Measurements from ENCODE around the gene RNASE7.

The RNASE7 gene

GRCh38 chr14:21077672-21078071, 35.5 kb downstream of the RNASE7 start:
- no peak overlapping the region for H3K4me3 ChIP-seq (replicated peaks; ENCODE audit: low read depth, low read length)
- TF ChIP-seq, protein P1, sequence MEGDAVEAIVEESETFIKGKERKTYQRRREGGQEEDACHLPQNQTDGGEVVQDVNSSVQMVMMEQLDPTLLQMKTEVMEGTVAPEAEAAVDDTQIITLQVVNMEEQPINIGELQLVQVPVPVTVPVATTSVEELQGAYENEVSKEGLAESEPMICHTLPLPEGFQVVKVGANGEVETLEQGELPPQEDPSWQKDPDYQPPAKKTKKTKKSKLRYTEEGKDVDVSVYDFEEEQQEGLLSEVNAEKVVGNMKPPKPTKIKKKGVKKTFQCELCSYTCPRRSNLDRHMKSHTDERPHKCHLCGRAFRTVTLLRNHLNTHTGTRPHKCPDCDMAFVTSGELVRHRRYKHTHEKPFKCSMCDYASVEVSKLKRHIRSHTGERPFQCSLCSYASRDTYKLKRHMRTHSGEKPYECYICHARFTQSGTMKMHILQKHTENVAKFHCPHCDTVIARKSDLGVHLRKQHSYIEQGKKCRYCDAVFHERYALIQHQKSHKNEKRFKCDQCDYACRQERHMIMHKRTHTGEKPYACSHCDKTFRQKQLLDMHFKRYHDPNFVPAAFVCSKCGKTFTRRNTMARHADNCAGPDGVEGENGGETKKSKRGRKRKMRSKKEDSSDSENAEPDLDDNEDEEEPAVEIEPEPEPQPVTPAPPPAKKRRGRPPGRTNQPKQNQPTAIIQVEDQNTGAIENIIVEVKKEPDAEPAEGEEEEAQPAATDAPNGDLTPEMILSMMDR (IDR thresholded peaks at IDR 0.05; ENCODE audit: low read depth, low read length, missing control alignments), result no peak
- no peak for DNase-seq (ENCODE audit: extremely low read depth, low read depth)

DNA sequence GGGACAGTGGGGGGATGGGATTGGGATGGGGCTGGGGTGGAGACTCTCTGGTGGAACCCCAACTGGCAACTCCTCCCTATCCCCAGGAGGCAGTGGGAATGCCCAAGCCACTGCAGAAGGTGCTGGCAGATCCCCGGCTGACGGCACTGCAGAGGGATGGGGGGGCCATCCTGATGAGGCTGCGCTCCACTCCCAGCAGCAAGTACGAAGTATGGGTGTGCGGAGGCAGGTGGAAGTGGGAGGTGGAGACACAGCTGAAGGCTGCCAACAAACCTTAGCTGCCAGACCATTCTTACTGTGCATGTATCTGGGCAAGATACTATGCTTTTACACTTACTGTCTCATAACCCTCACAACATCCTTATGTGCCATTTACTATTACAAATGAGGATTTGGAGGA, 36.1 kb downstream of the RNASE7 start:
- TF ChIP-seq, protein P1 (IDR thresholded peaks at IDR 0.05; ENCODE audit: low read depth, low read length, missing control alignments), result no peak
- no peak for DNase-seq (ENCODE audit: extremely low read depth, low read depth)

DNA sequence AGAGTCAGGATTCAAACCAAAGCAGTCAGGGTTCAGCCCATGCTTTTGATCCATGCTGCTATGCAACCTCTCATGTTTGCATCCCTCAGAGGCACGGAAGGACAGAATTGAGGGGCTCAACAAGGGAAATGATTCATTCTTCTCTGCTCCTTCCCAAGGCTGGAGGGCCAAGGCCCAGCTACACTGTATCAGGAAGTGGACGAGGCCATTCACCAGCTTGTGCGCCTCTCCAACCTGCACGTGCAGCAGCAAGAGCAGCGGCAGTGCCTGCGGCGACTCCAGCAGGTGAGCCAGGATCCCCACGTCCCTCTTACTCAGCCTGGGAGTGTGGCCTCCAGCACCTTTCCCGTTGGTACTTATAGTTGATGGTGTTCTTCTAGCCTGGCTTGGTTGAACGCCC, 36.6 kb downstream of the RNASE7 start:
- TF ChIP-seq, protein P1 (IDR thresholded peaks at IDR 0.05; ENCODE audit: low read depth, low read length, missing control alignments), result no peak
- no peak for DNase-seq (ENCODE audit: extremely low read depth, low read depth)
- H3K4me3 ChIP-seq (replicated peaks; ENCODE audit: low read depth, low read length), result no peak overlapping the region

More for the DNA sequence above, 36.1 kb downstream of the RNASE7 start:
- no peak overlapping the region for H3K4me3 ChIP-seq (replicated peaks; ENCODE audit: low read depth, low read length)

- H3K4me3 ChIP-seq (replicated peaks; ENCODE audit: low read depth, low read length), result no peak overlapping the region
- DNase-seq (ENCODE audit: extremely low read depth, low read depth), result no peak
- TF ChIP-seq, protein P1 (IDR thresholded peaks at IDR 0.05; ENCODE audit: low read depth, low read length, missing control alignments), result no peak
Observed at GRCh38 chr14:21081521-21082142, 39.5 kb downstream of the RNASE7 start.

GRCh38 chr14:21083565-21084325, 41.6 kb downstream of the RNASE7 start:
- no peak for DNase-seq (ENCODE audit: extremely low read depth, low read depth)
- TF ChIP-seq, protein P1 (IDR thresholded peaks at IDR 0.05; ENCODE audit: low read depth, low read length, missing control alignments), result no peak
- H3K4me3 ChIP-seq (replicated peaks; ENCODE audit: low read depth, low read length), result no peak overlapping the region

GRCh38 chr14:21084396-21084795, 42.2 kb downstream of the RNASE7 start:
- DNase-seq (ENCODE audit: extremely low read depth, low read depth), result no peak
- TF ChIP-seq, protein P1 (IDR thresholded peaks at IDR 0.05; ENCODE audit: low read depth, low read length, missing control alignments), result no peak
- no peak overlapping the region for H3K4me3 ChIP-seq (replicated peaks; ENCODE audit: low read depth, low read length)
